ENCODE results near the gene SNX30.

- no peak for TF ChIP-seq CTCF (IDR thresholded peaks at IDR 0.05)
- TF ChIP-seq EZH2 (IDR thresholded peaks at IDR 0.05; ENCODE audit: borderline replicate concordance, insufficient read depth, low read depth, low read length, poor library complexity, severe bottlenecking) = no peak
Measured at GRCh38 chr9:112820881-112821280, 70.3 kb downstream of the SNX30 start.

All from B cell (primary cell).